GM23338 (cell line): ENCODE measurements around the gene SLC24A1. TPM values are rescaled to one million over a fixed set of nuclear protein-coding genes. Genes with fewer than 3 reads are reported as not detected.

Experiments
- CREB1 ChIP-seq: fragments of 250-450 bp; sonication (Bioruptor Pico); IDR thresholded peaks from 2 replicates; pipeline ENCODE4 v1.5.0; 2020; ENCODE audit warnings: low read depth, mild to moderate bottlenecking, moderate library complexity
- EZH2phosphoT487 ChIP-seq: fragments of 200-600 bp; sonication (generic); IDR thresholded peaks from one replicate; pipeline ENCODE4 v1.8.1; 2018; ENCODE audit warnings: antibody characterized with exemption; ENCODE audit not compliant: unreplicated experiment
- REST ChIP-seq: IDR thresholded peaks from one replicate; pipeline ENCODE4 v1.6.1; 2018; ENCODE audit warnings: antibody characterized with exemption; ENCODE audit not compliant: unreplicated experiment
- STAT1 ChIP-seq: IDR thresholded peaks from one replicate; pipeline ENCODE4 v1.6.1; 2016; ENCODE audit warnings: antibody characterized with exemption; ENCODE audit not compliant: unreplicated experiment
- ZNF114 ChIP-seq: fragments of 250-450 bp; sonication (Bioruptor Pico); IDR thresholded peaks from 2 replicates; pipeline ENCODE4 v1.5.0; 2020; ENCODE audit warnings: mild to moderate bottlenecking, moderate library complexity
- ZNF331 ChIP-seq: fragments of 250-450 bp; sonication (Bioruptor Pico); IDR thresholded peaks from 2 replicates; pipeline ENCODE4 v1.5.0; 2020; ENCODE audit warnings: low read depth, mild to moderate bottlenecking, moderate library complexity
- ZNF462 ChIP-seq: fragments of 250-450 bp; sonication (Bioruptor Pico); IDR thresholded peaks from 2 replicates; pipeline ENCODE4 v1.5.0; 2020; ENCODE audit warnings: mild to moderate bottlenecking, moderate library complexity
- polyA plus RNA-seq: library from polyadenylated mRNA; unstranded; fragments of >200 nt; fragmentation: Nextera tagmentation; extraction: Ambion mirVana; gene quantifications from 2 replicates; pipeline ENCODE4 v1.2.1, GENCODE V29; 2016
- total RNA-seq: library from RNA; depleted of rRNA; stranded (reverse); fragments of >200 nt; shearing (Covaris generic); gene quantifications from 2 replicates; pipeline ENCODE4 v1.2.3, GENCODE V29; 2014

The SLC24A1 gene
- total and polyA plus RNA-seq, 2 experiments from 2014 or later, result 1.6 to 4.5 TPM

DNA sequence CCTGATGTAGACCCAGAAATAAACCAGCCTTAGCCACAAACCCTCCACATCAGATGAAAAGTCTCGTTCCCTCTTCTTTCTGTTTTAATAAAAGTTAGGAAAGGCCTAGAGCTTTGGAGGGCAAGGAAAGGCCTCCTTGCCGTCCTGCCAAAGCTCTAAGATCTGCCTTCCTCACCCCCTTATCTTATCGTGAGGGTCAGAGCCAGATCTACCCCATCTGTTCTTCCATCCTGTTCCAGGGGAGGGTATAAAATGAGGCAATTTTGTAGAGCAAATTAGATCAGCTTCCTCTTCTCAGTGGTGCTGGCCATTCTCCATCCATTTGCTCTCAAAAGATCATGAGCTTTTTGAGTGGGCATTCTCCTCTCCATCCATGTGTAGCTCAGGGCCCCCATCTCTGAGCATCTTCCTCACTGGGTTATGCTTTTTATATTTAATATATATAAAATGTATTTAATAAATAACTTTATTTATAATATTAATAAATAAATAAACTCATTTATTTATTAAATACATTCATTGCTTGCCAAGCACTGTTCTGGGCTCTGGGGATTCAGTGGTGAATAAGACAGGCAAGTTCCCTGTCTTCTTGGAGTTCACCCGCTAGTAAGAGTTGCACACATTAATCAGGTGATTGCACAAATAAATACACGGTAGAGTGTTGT lies 2.0 kb upstream of the SLC24A1 start (continued):
- TF ChIP-seq ZNF462 (CRISPR knock-in tag), result no peak
- TF ChIP-seq CREB1 (CRISPR knock-in tag), result no peak
- TF ChIP-seq REST, result no peak
- TF ChIP-seq ZNF331 (CRISPR knock-in tag), result no peak
- TF ChIP-seq STAT1, result no peak
- TF ChIP-seq ZNF114 (CRISPR knock-in tag), result no peak
- no peak for TF ChIP-seq EZH2phosphoT487
